Neutrophil (primary cell): ENCODE data around the gene RNF19B.

Experiments
- H3K27ac ChIP-seq: fragments of 200-600 bp; sonication (generic); 2 replicates; pipeline ENCODE4 v1.5.1; 2016; ENCODE audit warnings: mild to moderate bottlenecking, moderate library complexity
- H3K27me3 ChIP-seq: fragments of 200-600 bp; sonication (generic); 2 replicates; pipeline ENCODE4 v1.6.0; 2016; ENCODE audit warnings: mild to moderate bottlenecking
- H3K36me3 ChIP-seq: fragments of 200-600 bp; sonication (generic); 2 replicates; pipeline ENCODE4 v1.5.1; 2017
- H3K4me1 ChIP-seq, 2 experiments: fragments of 200-600 bp in 1 of 2; sonication (generic) in 1 of 2; 1 replicate in 1 of 2; 2 replicates in 1 of 2; pipeline versions ENCODE4 v1.5.1 to v1.6.1; 2013 to 2016; ENCODE audit warnings: low read depth in 1 of 2, low read length in 1 of 2, mild to moderate bottlenecking in 1 of 2, moderate library complexity in 1 of 2; ENCODE audit not compliant: control insufficient read depth in 1 of 2, insufficient read depth in 1 of 2
- H3K4me3 ChIP-seq, 2 experiments: fragments of 200-600 bp in 1 of 2; sonication (generic) in 1 of 2; 1 replicate in 1 of 2; 2 replicates in 1 of 2; pipeline ENCODE4 v1.5.1; 2013 to 2016; ENCODE audit warnings: low read depth in 1 of 2, low read length in 1 of 2, mild to moderate bottlenecking in 1 of 2, moderate library complexity in 1 of 2
- H3K9me3 ChIP-seq: fragments of 200-600 bp; sonication (generic); 2 replicates; pipeline ENCODE4 v1.5.1; 2016
- CTCF ChIP-seq: fragments of 200-600 bp; sonication (generic); IDR thresholded peaks from 2 replicates; pipeline ENCODE4 v1.5.1; 2016; ENCODE audit warnings: antibody characterized with exemption

Gene RNF19B

GRCh38 chr1:32934535-32934934 is 30.1 kb downstream of the RNF19B start:
- peak overlapping the region; percentile 45 for H3K27ac ChIP-seq
- peaks cover 0 to 2% of the 10 kb centered on the region in 2 experiments for H3K4me1 ChIP-seq
- peaks cover 64% of the 10 kb centered on the region for H3K36me3 ChIP-seq
- H3K9me3 ChIP-seq, result no peaks in the 10 kb centered on the region
- H3K27me3 ChIP-seq, result no peaks in the 10 kb centered on the region
- no peak overlapping the region for H3K4me3 ChIP-seq
- no peak for TF ChIP-seq CTCF

GRCh38 chr1:32933742-32934322 is 30.8 kb downstream of the RNF19B start:
- H3K27me3 ChIP-seq, result peaks cover 4% of the 10 kb centered on the region
- H3K27ac ChIP-seq, result peak overlapping the region; percentile 45
- no peaks in the 10 kb centered on the region for H3K4me1 ChIP-seq
- H3K9me3 ChIP-seq, result no peaks in the 10 kb centered on the region
- H3K36me3 ChIP-seq, result peaks cover 57% of the 10 kb centered on the region
- H3K4me3 ChIP-seq, result no peak overlapping the region
- TF ChIP-seq CTCF, result no peak

GRCh38 chr1:32931760-32932159 is 32.8 kb downstream of the RNF19B start:
- Histone ChIP-seq H3K36me3 (peaks cover 36% of the 10 kb centered on the region), H3K4me3 (no peak overlapping the region), H3K27ac (no peak overlapping the region), H3K4me1 (no peaks in the 10 kb centered on the region), H3K27me3 (peaks cover 25% of the 10 kb centered on the region), H3K9me3 (no peaks in the 10 kb centered on the region)
- no peak for TF ChIP-seq CTCF

GRCh38 chr1:32929366-32929765 is 35.2 kb downstream of the RNF19B start:
- no peak for TF ChIP-seq CTCF
- H3K27ac ChIP-seq, result no peak overlapping the region
- H3K4me3 ChIP-seq, result no peak overlapping the region
- H3K9me3 ChIP-seq, result no peaks in the 10 kb centered on the region
- peaks cover 11 to 16% of the 10 kb centered on the region in 2 experiments for H3K4me1 ChIP-seq
- H3K36me3 ChIP-seq, result peaks cover 12% of the 10 kb centered on the region
- peaks cover 49% of the 10 kb centered on the region for H3K27me3 ChIP-seq

- no peak for TF ChIP-seq CTCF
- peaks cover 55% of the 10 kb centered on the region for H3K27me3 ChIP-seq
- peaks cover 11 to 16% of the 10 kb centered on the region in 2 experiments for H3K4me1 ChIP-seq
- peaks cover 6% of the 10 kb centered on the region for H3K36me3 ChIP-seq
- H3K27ac ChIP-seq, result no peak overlapping the region
- H3K9me3 ChIP-seq, result no peaks in the 10 kb centered on the region
- no peak overlapping the region for H3K4me3 ChIP-seq
Observed at GRCh38 chr1:32928715-32929114, 35.9 kb downstream of the RNF19B start.
